Measurements from ENCODE around the gene ADRB2.

DNA sequence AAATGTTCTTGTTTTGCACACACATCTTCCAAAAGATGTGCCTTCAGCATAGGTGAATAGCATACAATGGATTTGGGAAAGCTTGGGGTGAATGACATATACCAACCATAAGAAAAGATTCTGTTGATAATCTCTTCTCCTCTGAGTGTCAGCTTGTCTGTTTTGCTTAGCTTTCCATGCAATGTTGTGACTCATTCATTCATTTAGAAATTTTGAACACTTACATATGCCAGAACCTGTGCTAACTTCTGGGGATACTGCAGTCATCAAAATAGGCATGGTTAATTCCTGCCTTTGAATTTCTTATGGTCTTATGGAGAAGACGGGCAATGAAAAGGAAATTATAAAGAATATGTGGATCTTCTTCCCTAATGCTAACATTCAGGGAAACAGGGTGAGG, 14.1 kb downstream of the ADRB2 start:
- TF ChIP-seq, protein P1, sequence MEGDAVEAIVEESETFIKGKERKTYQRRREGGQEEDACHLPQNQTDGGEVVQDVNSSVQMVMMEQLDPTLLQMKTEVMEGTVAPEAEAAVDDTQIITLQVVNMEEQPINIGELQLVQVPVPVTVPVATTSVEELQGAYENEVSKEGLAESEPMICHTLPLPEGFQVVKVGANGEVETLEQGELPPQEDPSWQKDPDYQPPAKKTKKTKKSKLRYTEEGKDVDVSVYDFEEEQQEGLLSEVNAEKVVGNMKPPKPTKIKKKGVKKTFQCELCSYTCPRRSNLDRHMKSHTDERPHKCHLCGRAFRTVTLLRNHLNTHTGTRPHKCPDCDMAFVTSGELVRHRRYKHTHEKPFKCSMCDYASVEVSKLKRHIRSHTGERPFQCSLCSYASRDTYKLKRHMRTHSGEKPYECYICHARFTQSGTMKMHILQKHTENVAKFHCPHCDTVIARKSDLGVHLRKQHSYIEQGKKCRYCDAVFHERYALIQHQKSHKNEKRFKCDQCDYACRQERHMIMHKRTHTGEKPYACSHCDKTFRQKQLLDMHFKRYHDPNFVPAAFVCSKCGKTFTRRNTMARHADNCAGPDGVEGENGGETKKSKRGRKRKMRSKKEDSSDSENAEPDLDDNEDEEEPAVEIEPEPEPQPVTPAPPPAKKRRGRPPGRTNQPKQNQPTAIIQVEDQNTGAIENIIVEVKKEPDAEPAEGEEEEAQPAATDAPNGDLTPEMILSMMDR (IDR thresholded peaks at IDR 0.05): no peak
- no peak for TF ChIP-seq POLR2AphosphoS5 (IDR thresholded peaks at IDR 0.05)

Data from gastroesophageal sphincter (tissue), 3 donors.